Psoas muscle (tissue), 8 donors: ENCODE results near the gene ZNF214. TPM values are rescaled to one million over a fixed set of nuclear protein-coding genes. Genes with fewer than 3 reads are reported as not detected.
"Not testable (repeated sequence)": the region's sequence is repeated elsewhere in the genome, so short reads cannot be mapped to it uniquely, and the experiment has no call there.

ENCODE experiments used
- ATAC-seq, 4 donors: fragments of 200-7000 bp; cut with Tn5 transposase; one replicate each; pipeline ENCODE4 v1.9.1; 2020; ENCODE audit warnings: moderate library complexity in 3 of 4, mild to moderate bottlenecking in 2 of 4
- DNase-seq, 2 donors: peaks; one replicate each; pipeline ENCODE4 v3.0.0-alpha.2; 2020
- H3K27ac ChIP-seq: fragments of 200-600 bp; one replicate; pipeline ENCODE4 v1.8.0; 2022
- H3K27me3 ChIP-seq, 3 donors: fragments of 200-600 bp in 1 of 3; one replicate each; pipeline versions ENCODE4 v1.6.1 to v1.8.0; 2013 to 2022; ENCODE audit warnings: low read length in 2 of 3, mild to moderate bottlenecking in 2 of 3, moderate library complexity in 1 of 3; ENCODE audit not compliant: insufficient read depth in 3 of 3
- H3K36me3 ChIP-seq, 2 donors: fragments of 200-600 bp in 1 of 2; one replicate each; pipeline versions ENCODE4 v1.6.1 to v1.8.0; 2013 to 2022; ENCODE audit warnings: low read depth in 1 of 2, mild to moderate bottlenecking in 1 of 2, moderate library complexity in 1 of 2; ENCODE audit not compliant: insufficient read depth in 1 of 2
- H3K4me1 ChIP-seq: fragments of 200-600 bp; one replicate; pipeline ENCODE4 v1.8.0; 2022
- H3K4me3 ChIP-seq: fragments of 200-600 bp; one replicate; pipeline ENCODE4 v1.8.0; 2022; ENCODE audit warnings: mild to moderate bottlenecking
- H3K9me3 ChIP-seq: fragments of 200-600 bp; one replicate; pipeline ENCODE4 v1.8.0; 2022
- CTCF ChIP-seq: fragments of 200-600 bp; IDR thresholded peaks from one replicate; pipeline ENCODE4 v1.8.0; 2022; ENCODE audit warnings: antibody characterized with exemption
- WGBS, 3 donors: extraction: QIAGEN DNeasy Blood & Tissue Kit; methylation state at CpG; one replicate each; pipeline versions ENCODE4 v1.1.6 to v1.1.7; 2013; 5-methylcytosine and 5-hydroxymethylcytosine counted together
- intact Hi-C, 2 donors: fragments of 100-400 bp; cut with DNase I; formaldehyde crosslinking; loops; one replicate each; pipeline versions ENCODE4 v1.11.0 to v1.14.2; 2022
- polyA plus RNA-seq, 3 donors: library from polyadenylated mRNA; stranded (reverse); fragments of 200-250 nt; gene quantifications; one replicate each; pipeline ENCODE4 v1.2.3, GENCODE V29; 2013
- total RNA-seq, 4 donors: library from RNA; stranded (reverse); fragmentation: NEBNext Ultra II Directional in 2 of 4; extraction: Animal tissue kit (Norgen Biotek cat#: 25700) in 2 of 4; gene quantifications; one replicate each; pipeline versions ENCODE4 v1.2.1 to v1.2.4, GENCODE V29; 2021 to 2023
- donor health status: healthy with polysubstance abuse.
- donor health status: DM: no; HTN: no; CAD: no; lungs with moderate emphysema.
- donor health status: Bipolar disorder and iron deficiency.
- donor health status: healthy.
- donor health status: DM: yes; HTN: yes; CAD: no.
- donor health status: DM: no; HTN: no; CAD: no.
- donor health status: DM: no; HTN: no; CAD: no.
- donor health status: DM: yes; HTN: yes; CAD: no.

ZNF214 gene
- total and polyA plus RNA-seq, 7 donors: 0.30 to 0.97 (median 0.75) TPM

- no peak for DNase-seq
- Histone ChIP-seq H3K9me3 (no peaks in the 10 kb centered on the region), H3K27ac (no peak overlapping the region), H3K27me3 (no peaks in the 10 kb centered on the region), H3K4me3 (no peak overlapping the region), H3K36me3 (no peaks in the 10 kb centered on the region), H3K4me1 (no peaks in the 10 kb centered on the region)
- no peak for TF ChIP-seq CTCF
- ATAC-seq: peak in 1 of 4 donors; percentile 55
- intact Hi-C loops: no loop called here
Observed at GRCh38 chr11:6962141-6962540, 58.0 kb downstream of the ZNF214 start.

- intact Hi-C loops, H3K9me3 ChIP-seq, H3K27ac ChIP-seq, H3K27me3 ChIP-seq, ATAC-seq, DNase-seq, H3K4me1 ChIP-seq, H3K36me3 ChIP-seq, H3K4me3 ChIP-seq: not testable (repeated sequence)
- WGBS, 3 donors: 86 to 91% (median 89%) methylated on average over 7 to 10 of the region's 10 CpGs
Observed at GRCh38 chr11:6954248-6954647, 65.9 kb downstream of the ZNF214 start.

Other genes starting within 250 kb of the ZNF214 start
- not detected for gene OR2AG2, start 248.4 kb downstream of the ZNF214 start, total RNA-seq
- gene OR2AG2, start 248.4 kb downstream of the ZNF214 start, polyA plus RNA-seq: under 1 TPM in 1 of 3 donors, not detected in 2; 0.01 TPM
- not detected for gene OR2AG1, start 237.3 kb downstream of the ZNF214 start, total RNA-seq
- gene OR2AG1, start 237.3 kb downstream of the ZNF214 start, polyA plus RNA-seq: not detected
- not detected for gene OR6A2, start 220.7 kb downstream of the ZNF214 start, total RNA-seq
- not detected for gene OR6A2, start 220.7 kb downstream of the ZNF214 start, polyA plus RNA-seq
- not detected for gene OR10A5, start 174.7 kb downstream of the ZNF214 start, total RNA-seq
- gene OR10A5, start 174.7 kb downstream of the ZNF214 start, polyA plus RNA-seq: not detected
- gene OR10A2, start 157.3 kb downstream of the ZNF214 start, total RNA-seq: not detected
- gene OR10A2, start 157.3 kb downstream of the ZNF214 start, polyA plus RNA-seq: not detected
- not detected for gene OR10A4, start 143.7 kb downstream of the ZNF214 start, total RNA-seq
- not detected for gene OR10A4, start 143.7 kb downstream of the ZNF214 start, polyA plus RNA-seq
- not detected for gene OR2D2, start 127.8 kb downstream of the ZNF214 start, total RNA-seq
- not detected for gene OR2D2, start 127.8 kb downstream of the ZNF214 start, polyA plus RNA-seq
- not detected for gene OR2D3, start 99.3 kb downstream of the ZNF214 start, total RNA-seq
- gene OR2D3, start 99.3 kb downstream of the ZNF214 start, polyA plus RNA-seq: not detected
- gene ZNF215, start 93.9 kb downstream of the ZNF214 start, total RNA-seq: under 1 TPM; 0.11 to 0.36 (median 0.21) TPM
- under 1 TPM; 0.07 to 0.35 (median 0.23) TPM for gene ZNF215, start 93.9 kb downstream of the ZNF214 start, polyA plus RNA-seq
- under 1 TPM in 1 of 4 donors, not detected in 3; 0.06 TPM for gene NLRP14, start 133 bp upstream of the ZNF214 start, total RNA-seq
- not detected for gene NLRP14, start 133 bp upstream of the ZNF214 start, polyA plus RNA-seq
- gene RBMXL2, start 68.7 kb upstream of the ZNF214 start, total RNA-seq: not detected
- not detected for gene RBMXL2, start 68.7 kb upstream of the ZNF214 start, polyA plus RNA-seq
- gene SYT9, start 231.6 kb upstream of the ZNF214 start, total RNA-seq: not detected
- gene SYT9, start 231.6 kb upstream of the ZNF214 start, polyA plus RNA-seq: under 1 TPM in 2 of 3 donors, not detected in 1; 0.03 TPM